Body of pancreas (tissue), 4 donors: ENCODE results near the gene TSC1.

Experiments
- POLR2A ChIP-seq, 3 donors: fragments of 450-650 bp; IDR thresholded peaks; one replicate each; pipeline ENCODE4 v1.6.1; 2016; ENCODE audit warnings: antibody characterized with exemption in 3 of 3, mild to moderate bottlenecking in 2 of 3
- TF ChIP-seq, protein P1 (sequence below), 7 experiments: fragments of 450-650 bp in 4 of 7; fragments of 200-600 bp in 3 of 7; sonication (generic) in 3 of 7; IDR thresholded peaks; one replicate each; pipeline ENCODE4 v1.5.1; 2016 to 2019; ENCODE audit warnings: antibody characterized with exemption in 7 of 7

DNA sequence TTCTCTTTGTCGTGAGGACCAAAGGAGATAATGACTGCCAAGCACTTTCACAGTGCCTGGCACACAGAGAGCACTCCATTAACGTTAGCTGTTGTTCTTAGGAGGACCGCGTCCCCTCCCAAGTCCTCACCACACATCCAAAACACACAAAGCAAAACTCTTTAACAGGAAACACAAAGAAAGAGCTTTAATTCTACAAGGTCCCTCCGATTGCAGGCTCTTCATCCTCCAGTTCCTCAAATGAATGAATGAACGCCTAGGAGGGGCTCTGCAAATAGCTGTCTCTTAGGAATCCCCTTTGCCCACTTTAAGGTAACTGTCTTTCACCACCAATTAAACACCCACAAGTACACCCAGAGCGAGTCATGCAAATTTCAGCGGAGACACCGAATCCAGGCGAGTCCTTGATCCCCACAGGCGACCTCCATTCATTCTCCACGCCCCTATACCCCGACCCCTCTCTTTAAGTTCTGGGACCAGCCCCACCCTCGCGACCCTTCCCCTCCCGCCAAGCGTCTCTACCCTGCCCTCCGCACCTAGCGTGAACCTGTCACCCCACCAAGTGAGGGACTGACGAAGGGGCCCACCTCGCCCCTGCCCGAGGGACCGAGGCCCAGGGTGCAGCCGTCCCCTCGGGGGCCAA, 644 bp downstream of the TSC1 start:
- TF ChIP-seq, protein P1, sequence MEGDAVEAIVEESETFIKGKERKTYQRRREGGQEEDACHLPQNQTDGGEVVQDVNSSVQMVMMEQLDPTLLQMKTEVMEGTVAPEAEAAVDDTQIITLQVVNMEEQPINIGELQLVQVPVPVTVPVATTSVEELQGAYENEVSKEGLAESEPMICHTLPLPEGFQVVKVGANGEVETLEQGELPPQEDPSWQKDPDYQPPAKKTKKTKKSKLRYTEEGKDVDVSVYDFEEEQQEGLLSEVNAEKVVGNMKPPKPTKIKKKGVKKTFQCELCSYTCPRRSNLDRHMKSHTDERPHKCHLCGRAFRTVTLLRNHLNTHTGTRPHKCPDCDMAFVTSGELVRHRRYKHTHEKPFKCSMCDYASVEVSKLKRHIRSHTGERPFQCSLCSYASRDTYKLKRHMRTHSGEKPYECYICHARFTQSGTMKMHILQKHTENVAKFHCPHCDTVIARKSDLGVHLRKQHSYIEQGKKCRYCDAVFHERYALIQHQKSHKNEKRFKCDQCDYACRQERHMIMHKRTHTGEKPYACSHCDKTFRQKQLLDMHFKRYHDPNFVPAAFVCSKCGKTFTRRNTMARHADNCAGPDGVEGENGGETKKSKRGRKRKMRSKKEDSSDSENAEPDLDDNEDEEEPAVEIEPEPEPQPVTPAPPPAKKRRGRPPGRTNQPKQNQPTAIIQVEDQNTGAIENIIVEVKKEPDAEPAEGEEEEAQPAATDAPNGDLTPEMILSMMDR (IDR thresholded peaks at IDR 0.05), result no peak
- no peak for TF ChIP-seq POLR2A (IDR thresholded peaks at IDR 0.05)
